Neuron (in vitro differentiated cells): Measurements from ENCODE around the gene SYNE2.
"Not testable (repeated sequence)": the region's sequence is repeated elsewhere in the genome, so short reads cannot be mapped to it uniquely, and the experiment has no call there.

Experiments used
- H2AFZ ChIP-seq: one replicate; pipeline ENCODE4 v1.6.1; 2013; ENCODE audit warnings: low read depth, mild to moderate bottlenecking, inconsistent platforms, low read length, moderate library complexity
- H3K27me3 ChIP-seq: one replicate; pipeline ENCODE4 v1.6.1; 2013; ENCODE audit warnings: low read length; ENCODE audit not compliant: insufficient read depth
- H3K36me3 ChIP-seq: one replicate; pipeline ENCODE4 v1.6.1; 2013; ENCODE audit warnings: low read length; ENCODE audit not compliant: insufficient read depth
- H3K4me1 ChIP-seq: one replicate; pipeline ENCODE4 v1.6.1; 2013; ENCODE audit warnings: low read length; ENCODE audit not compliant: insufficient read depth
- H3K4me3 ChIP-seq: 2 replicates; pipeline ENCODE4 v1.5.1; 2013; ENCODE audit warnings: mild to moderate bottlenecking, low read length, moderate library complexity
- H3K9me3 ChIP-seq: one replicate; pipeline ENCODE4 v1.6.1; 2013; ENCODE audit warnings: low read length

SYNE2 gene

DNA sequence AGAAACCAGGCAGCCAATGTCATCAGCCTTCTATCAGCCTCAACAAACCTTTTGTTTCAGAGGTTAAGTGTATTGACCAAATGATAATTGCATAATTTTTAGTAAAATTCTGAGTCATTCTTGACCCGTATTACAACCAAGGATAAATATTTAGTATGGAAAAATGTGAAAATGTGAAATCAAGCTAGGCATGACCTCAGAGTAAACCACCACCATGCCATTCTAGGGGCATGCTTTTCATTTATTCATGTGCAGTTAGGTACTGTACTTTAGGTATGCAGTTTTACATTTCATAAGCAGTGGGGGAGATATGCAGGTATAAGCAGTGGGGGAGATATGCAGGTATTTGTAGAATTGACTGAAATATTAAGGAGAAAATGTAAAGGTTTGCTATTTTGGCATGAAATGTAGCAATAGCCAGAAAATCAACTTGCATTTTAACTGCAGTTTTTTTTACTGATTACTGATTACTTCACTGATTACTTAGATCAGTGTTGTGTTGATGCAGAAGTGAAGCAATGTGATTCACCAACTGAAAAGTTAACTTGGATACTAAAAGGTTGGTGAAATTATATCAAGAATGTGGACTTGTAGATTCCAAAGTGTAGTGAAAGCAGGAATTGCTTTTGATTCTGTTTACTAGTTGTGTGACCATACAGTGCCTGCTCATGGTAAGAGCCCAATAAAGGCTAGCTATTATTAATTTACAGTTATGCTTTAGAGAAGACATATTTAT is 257.2 kb downstream of the SYNE2 start:
- no peak overlapping the region for H2AFZ ChIP-seq
- no peaks in the 10 kb centered on the region for H3K27me3 ChIP-seq
- H3K9me3 ChIP-seq = no peaks in the 10 kb centered on the region
- H3K4me1 ChIP-seq = no peaks in the 10 kb centered on the region
- H3K4me3 ChIP-seq = no peak overlapping the region
- peaks cover 50% of the 10 kb centered on the region for H3K36me3 ChIP-seq

DNA sequence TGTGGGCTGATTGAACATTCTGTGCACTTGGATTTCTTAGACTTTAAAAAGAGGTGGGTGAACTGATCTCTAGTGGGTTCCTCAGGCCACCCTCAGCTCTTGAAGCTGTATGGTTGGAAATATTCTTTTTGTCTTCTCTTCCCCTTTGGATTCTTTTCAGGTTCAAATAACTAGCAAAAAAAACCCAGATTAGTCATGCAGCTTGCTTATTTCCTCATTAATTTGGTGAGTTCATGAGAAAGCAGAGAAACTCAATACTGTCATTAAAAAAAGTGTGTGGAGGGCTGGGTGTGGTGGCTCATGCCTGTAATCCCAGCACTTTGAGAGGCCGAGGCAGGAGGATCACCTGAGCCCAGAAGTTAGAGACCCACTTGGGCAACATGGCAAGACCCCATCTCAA is 258.0 kb downstream of the SYNE2 start:
- Histone ChIP-seq H3K36me3 (peaks cover 50% of the 10 kb centered on the region), H3K9me3 (no peaks in the 10 kb centered on the region), H3K4me3 (no peak overlapping the region), H3K4me1 (no peaks in the 10 kb centered on the region), H3K27me3 (no peaks in the 10 kb centered on the region), H2AFZ (no peak overlapping the region)

DNA sequence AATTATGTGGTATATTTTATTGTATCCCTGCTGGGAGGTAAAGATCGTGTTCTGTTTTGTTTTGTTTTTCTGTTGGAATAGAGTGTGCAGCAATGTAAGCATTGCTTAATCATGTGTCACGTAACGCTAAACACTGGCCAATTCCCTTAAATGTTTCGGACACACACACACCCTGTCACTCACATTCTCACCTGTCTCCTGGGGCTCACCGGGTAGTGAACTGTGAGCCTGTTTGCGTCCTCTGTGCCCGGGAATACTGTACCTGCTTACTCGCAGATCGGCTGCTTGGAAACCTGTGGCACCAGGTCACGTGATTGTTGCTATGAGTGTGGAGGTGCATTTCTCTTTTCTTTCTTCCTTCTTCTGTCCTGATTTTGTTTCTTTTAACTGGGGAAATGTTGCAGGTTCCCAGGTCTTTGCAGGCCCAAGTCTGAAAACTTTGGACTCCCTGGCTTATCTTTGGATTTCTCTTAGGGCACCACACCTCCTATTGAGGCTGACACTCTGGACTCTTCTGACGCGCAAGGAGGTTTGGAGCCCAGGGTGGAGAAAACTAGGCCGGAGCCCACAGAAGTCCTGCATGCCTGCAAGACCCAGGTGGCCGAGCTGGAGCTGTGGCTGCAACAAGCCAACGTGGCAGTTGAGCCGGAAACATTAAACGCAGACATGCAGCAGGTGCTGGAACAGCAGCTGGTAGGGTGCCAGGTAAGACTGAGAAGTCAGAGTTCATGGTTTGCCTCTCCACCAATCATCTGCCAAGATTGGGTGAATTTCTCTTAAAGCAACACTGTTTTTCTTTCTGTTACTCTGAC is 260.3 kb downstream of the SYNE2 start:
- no peak overlapping the region for H3K4me3 ChIP-seq
- no peaks in the 10 kb centered on the region for H3K27me3 ChIP-seq
- no peaks in the 10 kb centered on the region for H3K4me1 ChIP-seq
- H3K9me3 ChIP-seq = no peaks in the 10 kb centered on the region
- H3K36me3 ChIP-seq = peaks cover 42% of the 10 kb centered on the region
- no peak overlapping the region for H2AFZ ChIP-seq

DNA sequence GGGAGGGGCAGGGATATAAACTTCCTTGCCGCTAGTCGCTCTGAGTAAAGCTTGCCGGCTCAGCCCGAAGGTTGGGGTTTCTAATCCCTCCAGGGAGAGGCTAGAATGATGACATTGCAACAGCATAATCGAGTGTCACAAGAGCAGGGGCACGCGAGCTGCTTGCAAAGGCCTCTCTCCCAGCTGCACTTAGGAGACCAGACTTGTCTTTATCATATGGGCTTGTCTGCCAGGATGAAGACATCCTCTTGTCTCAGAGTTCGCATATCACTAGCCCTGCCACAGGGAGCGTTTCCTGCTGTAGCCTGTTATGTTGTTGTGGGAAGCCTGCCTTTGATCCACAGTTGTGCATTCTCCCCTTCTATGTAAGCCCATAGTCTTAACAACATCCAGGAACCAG is 261.4 kb downstream of the SYNE2 start:
- H3K9me3 ChIP-seq = no peaks in the 10 kb centered on the region
- H3K36me3 ChIP-seq = peaks cover 42% of the 10 kb centered on the region
- H3K4me3 ChIP-seq = no peak overlapping the region

DNA sequence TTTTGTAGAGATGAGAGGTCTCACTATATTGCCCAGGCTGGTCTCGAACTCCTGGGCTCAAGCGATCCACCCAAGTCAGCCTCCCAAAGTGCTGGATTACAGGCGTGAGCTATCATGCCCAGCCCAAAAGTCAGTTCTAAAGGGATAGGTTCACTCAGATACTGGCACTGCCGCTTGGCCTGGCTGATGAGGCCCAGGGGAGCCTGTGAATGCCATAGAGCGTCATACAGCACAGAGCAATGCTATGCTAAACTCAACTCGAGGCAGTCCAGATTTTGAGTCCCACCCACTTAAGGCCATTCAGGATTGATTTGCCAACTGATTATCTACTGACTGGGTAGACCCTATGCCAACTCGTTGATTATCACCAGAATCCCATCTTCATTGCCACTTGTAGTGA is 262.0 kb downstream of the SYNE2 start:
- H3K36me3 ChIP-seq = peaks cover 47% of the 10 kb centered on the region
- H3K27me3 ChIP-seq = no peaks in the 10 kb centered on the region
- H2AFZ ChIP-seq = no peak overlapping the region
- no peaks in the 10 kb centered on the region for H3K4me1 ChIP-seq
- H3K9me3 ChIP-seq = no peaks in the 10 kb centered on the region
- H3K4me3 ChIP-seq = no peak overlapping the region

More for the DNA sequence above, 261.4 kb downstream of the SYNE2 start:
- no peaks in the 10 kb centered on the region for H3K27me3 ChIP-seq
- H2AFZ ChIP-seq = no peak overlapping the region
- H3K4me1 ChIP-seq = no peaks in the 10 kb centered on the region

DNA sequence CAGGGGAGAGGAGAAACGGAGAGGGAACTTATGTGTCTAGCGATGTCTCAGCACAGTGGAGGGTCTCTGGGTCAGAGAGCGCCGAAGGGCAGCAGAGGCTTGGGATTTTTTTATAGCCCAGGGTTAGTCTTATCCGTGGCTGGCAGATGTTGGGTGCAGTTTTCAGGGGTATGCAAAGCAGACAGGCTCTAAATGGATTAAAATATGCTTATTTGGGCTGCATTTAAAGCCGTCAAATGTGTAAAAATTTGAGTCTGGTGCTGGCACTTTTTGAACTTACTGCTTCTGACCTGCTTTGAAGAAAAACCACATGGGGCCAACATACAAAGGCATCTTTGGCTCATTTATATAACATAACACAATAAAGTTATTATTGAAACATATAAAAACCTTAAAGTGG is 262.6 kb downstream of the SYNE2 start:
- Histone ChIP-seq H3K9me3 (no peaks in the 10 kb centered on the region), H3K4me1 (no peaks in the 10 kb centered on the region), H2AFZ (no peak overlapping the region), H3K4me3 (no peak overlapping the region), H3K36me3 (peaks cover 47% of the 10 kb centered on the region), H3K27me3 (no peaks in the 10 kb centered on the region)

DNA sequence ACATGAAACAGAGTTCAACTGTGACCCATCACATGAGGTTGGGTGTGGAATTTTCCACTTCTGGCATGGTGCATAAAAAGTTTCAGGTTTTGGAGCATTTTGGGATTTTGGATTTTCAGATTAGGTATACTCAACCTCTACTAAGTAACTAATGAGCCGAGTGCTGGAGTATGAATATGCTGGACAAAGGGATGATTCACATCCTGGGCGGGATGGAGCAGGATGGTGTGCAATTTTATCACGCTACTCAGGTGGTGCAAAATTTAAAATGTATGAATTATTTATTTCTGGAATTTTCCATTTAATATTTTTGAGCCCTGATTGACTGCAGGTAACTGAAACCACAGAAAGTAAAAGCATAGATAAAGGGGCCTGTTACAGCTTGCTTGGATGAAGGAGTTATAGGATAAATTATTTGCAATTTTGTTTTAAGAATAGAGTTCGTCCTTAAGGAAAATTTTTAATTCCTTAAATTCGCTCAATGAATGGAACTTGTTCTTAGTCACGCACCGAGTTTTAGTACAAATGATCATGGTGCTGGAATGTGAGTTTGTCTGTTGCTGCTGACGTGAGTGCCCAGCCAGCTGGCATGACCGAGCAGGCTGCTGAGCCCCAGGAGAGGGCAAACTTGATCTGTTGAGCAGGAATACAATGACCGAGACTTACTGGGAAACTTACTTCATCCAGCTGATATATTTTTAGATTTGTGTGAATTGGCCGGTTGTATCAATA is 265.0 kb downstream of the SYNE2 start:
- Histone ChIP-seq H3K36me3 (peaks cover 58% of the 10 kb centered on the region), H3K9me3 (no peaks in the 10 kb centered on the region), H3K4me1 (no peaks in the 10 kb centered on the region), H3K4me3 (no peak overlapping the region), H2AFZ (no peak overlapping the region), H3K27me3 (no peaks in the 10 kb centered on the region)

DNA sequence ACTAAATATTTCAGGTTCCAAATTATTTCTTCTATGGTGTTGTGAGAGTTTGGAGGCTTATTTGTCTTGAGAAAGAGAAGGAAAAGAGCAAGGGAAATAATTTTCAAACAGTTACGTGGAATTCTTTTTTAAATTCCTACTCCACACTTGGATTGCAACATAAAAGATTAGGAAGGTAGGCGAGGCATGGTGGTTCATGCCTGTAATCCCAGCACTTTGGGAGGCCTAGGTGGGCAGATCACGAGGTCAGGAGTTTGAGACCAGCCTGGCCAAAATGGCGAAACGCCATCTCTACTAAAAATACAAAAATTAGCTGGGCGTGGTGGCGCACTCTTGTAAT is 265.6 kb downstream of the SYNE2 start:
- not testable (repeated sequence) for H3K27me3 ChIP-seq, H3K4me3 ChIP-seq, H3K4me1 ChIP-seq, H3K9me3 ChIP-seq, H2AFZ ChIP-seq
- H3K36me3 ChIP-seq = peaks cover 58% of the 10 kb centered on the region

DNA sequence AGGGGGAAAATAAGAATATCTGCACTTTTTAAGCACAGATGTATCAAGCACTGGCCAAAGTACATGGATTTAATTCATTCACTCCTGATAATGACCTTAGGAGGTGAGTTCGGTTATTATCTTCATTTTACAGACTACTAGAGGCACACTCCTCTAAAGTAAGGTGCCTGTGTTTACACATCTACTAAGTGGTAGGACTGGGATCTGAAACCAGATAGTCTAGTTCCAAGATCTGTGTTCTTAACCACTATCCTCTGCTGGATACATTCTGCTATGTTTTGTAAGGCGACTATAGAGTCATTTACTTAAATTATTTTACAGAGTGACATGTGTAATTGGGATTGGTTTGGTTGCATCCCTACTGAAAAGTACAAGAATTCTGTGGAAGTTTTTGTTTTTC is 266.1 kb downstream of the SYNE2 start:
- Histone ChIP-seq H3K9me3 (no peaks in the 10 kb centered on the region), H3K36me3 (peaks cover 57% of the 10 kb centered on the region), H3K27me3 (no peaks in the 10 kb centered on the region), H3K4me3 (no peak overlapping the region), H2AFZ (no peak overlapping the region), H3K4me1 (no peaks in the 10 kb centered on the region)

DNA sequence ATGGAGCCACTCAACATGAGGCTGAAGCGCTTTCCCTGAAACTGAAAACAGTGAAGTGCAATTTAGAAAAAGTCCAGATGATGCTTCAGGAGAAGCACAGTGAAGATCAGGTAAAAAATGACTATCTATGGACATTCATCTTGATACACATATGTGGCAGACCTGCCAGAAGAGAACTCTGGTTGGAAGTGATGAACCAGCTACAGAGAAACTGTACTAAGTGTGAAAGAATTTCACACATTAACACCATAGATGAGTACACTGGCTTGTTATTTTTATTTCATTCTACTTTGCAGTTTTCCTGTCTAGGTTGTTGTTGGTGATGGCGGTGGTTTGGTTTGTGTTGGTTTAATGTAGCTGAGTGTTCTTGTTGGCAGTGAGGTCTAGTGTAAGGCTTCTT is 266.7 kb downstream of the SYNE2 start:
- H2AFZ ChIP-seq = no peak overlapping the region
- H3K36me3 ChIP-seq = peaks cover 56% of the 10 kb centered on the region
- no peak overlapping the region for H3K4me3 ChIP-seq
- H3K9me3 ChIP-seq = no peaks in the 10 kb centered on the region
- H3K27me3 ChIP-seq = no peaks in the 10 kb centered on the region
- H3K4me1 ChIP-seq = no peaks in the 10 kb centered on the region

DNA sequence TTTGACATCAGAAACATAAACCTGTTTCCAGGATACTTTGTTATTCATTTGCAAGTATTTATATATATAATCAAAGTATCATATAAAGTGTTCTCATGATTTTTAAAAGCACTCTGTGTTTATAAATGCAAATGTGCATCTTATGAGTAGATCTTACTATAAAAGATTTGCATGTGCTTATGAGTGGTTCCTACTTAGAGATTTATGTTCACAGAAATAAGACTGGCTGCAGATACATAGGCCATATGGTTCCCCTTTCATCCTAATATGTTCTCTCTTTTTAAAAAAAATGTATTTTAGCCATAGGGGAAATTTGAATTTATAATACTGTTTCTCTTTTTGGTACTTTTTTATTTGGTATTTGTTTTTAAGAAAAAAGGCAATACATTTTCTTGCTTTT is 267.2 kb downstream of the SYNE2 start:
- Histone ChIP-seq H3K4me3 (no peak overlapping the region), H3K27me3 (no peaks in the 10 kb centered on the region), H2AFZ (no peak overlapping the region), H3K4me1 (no peaks in the 10 kb centered on the region), H3K36me3 (peaks cover 54% of the 10 kb centered on the region), H3K9me3 (no peaks in the 10 kb centered on the region)

DNA sequence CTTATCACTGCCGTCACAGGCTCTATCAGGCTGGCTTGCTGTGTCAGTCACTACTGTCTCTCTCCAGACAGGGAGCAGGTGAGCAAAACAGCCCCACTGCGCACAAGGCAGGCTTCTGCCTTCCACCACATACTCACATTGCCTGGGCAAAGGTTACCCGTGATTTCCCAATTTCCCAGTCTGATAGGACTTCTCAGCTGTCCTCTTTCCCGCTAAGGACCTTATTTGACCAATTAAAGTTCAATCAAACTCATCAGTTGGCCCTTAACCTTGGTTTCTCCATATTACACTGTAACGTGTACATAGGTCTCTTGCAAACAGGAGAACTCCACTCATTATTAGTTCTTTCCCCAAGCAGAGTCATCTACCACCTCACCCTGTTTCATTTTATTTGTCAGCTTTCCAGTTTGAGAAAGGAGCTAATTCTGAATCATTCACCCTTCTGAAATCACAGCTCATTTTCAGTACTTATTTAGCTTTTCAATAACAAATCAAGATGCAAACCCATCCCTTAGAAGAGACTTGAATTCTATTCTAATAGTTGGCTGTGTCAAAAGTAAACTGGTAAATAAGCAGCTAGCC is 270.5 kb downstream of the SYNE2 start:
- Histone ChIP-seq H3K27me3 (no peaks in the 10 kb centered on the region), H3K9me3 (no peaks in the 10 kb centered on the region), H2AFZ (no peak overlapping the region), H3K4me1 (no peaks in the 10 kb centered on the region), H3K4me3 (no peak overlapping the region), H3K36me3 (peaks cover 72% of the 10 kb centered on the region)

DNA sequence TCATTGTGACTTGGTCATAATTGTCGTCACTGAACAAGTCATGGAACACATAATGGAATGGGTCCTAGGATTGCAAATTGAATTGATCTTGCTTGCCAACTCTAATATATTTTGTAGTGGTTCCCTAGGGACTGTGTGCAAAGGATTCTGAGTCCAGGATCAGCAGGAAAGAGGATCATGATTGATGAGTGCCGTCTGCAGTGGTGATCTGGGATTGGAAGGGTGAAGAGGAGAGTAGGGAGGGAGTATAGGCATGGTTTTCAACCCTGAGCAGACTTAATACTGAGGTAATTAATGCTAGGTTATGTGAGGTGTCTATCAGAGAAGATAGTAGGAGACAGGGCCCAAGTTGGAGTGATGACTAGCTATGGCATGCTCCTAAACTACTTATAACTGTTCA is 272.5 kb downstream of the SYNE2 start:
- no peak overlapping the region for H3K4me3 ChIP-seq
- no peaks in the 10 kb centered on the region for H3K27me3 ChIP-seq
- peaks cover 79% of the 10 kb centered on the region for H3K36me3 ChIP-seq
- H3K4me1 ChIP-seq = no peaks in the 10 kb centered on the region
- no peaks in the 10 kb centered on the region for H3K9me3 ChIP-seq
- H2AFZ ChIP-seq = no peak overlapping the region
